H9 (cell line): Measurements from ENCODE around the gene DPP3. TPM values are rescaled to one million over a fixed set of nuclear protein-coding genes. Genes with fewer than 3 reads are reported as not detected.

Experiments used
- DNase-seq: peaks from one replicate; pipeline ENCODE4 v3.0.0-alpha.2; 2017
- H2AFZ ChIP-seq: one replicate; pipeline ENCODE4 v1.6.1; 2013; ENCODE audit warnings: mild to moderate bottlenecking, low read length, control low read depth, moderate library complexity
- H2AK5ac ChIP-seq: 2 replicates; pipeline ENCODE4 v1.6.1; 2013; ENCODE audit warnings: low read length, control low read depth, mixed read lengths; ENCODE audit not compliant: insufficient read length
- H2BK120ac ChIP-seq: one replicate; pipeline ENCODE4 v1.6.1; 2013; ENCODE audit warnings: low read depth, mild to moderate bottlenecking, low read length, control low read depth, inconsistent platforms; ENCODE audit not compliant: poor library complexity, severe bottlenecking
- H2BK12ac ChIP-seq: 2 replicates; pipeline ENCODE4 v1.6.1; 2013; ENCODE audit warnings: low read length, control low read depth, mixed read lengths, low read depth; ENCODE audit not compliant: insufficient read length
- H2BK15ac ChIP-seq: 2 replicates; pipeline ENCODE4 v1.6.1; 2013; ENCODE audit warnings: low read depth, low read length, control low read depth
- H2BK20ac ChIP-seq: one replicate; pipeline ENCODE4 v1.6.1; 2013; ENCODE audit warnings: low read depth, mild to moderate bottlenecking, low read length, control low read depth, inconsistent platforms; ENCODE audit not compliant: poor library complexity, severe bottlenecking
- H2BK5ac ChIP-seq: 2 replicates; pipeline ENCODE4 v1.6.1; 2013; ENCODE audit warnings: low read length, control low read depth, mixed read lengths; ENCODE audit not compliant: insufficient read length
- H3K14ac ChIP-seq: 2 replicates; pipeline ENCODE4 v1.6.1; 2013; ENCODE audit warnings: low read length, control low read depth; ENCODE audit not compliant: insufficient read depth
- H3K18ac ChIP-seq: 2 replicates; pipeline ENCODE4 v1.6.1; 2013; ENCODE audit warnings: low read depth, mild to moderate bottlenecking, mixed read lengths, low read length, control low read depth; ENCODE audit not compliant: insufficient read length
- H3K23ac ChIP-seq: 2 replicates; pipeline ENCODE4 v1.6.1; 2013; ENCODE audit warnings: low read length, control low read depth, mixed read lengths, low read depth; ENCODE audit not compliant: insufficient read length
- H3K23me2 ChIP-seq: 2 replicates; pipeline ENCODE4 v1.6.1; 2013; ENCODE audit warnings: low read depth, mild to moderate bottlenecking, mixed read lengths, low read length, control low read depth; ENCODE audit not compliant: insufficient read length, poor library complexity, severe bottlenecking
- H3K27ac ChIP-seq: 2 replicates; pipeline ENCODE4 v1.5.1; 2013; ENCODE audit warnings: low read length, control low read depth, mixed read lengths, low read depth; ENCODE audit not compliant: insufficient read length
- H3K27me3 ChIP-seq: 2 replicates; pipeline ENCODE4 v1.6.1; 2013; ENCODE audit warnings: low read length, control low read depth, inconsistent platforms; ENCODE audit not compliant: insufficient read depth
- H3K4ac ChIP-seq: 2 replicates; pipeline ENCODE4 v1.6.1; 2013; ENCODE audit warnings: low read depth, mild to moderate bottlenecking, control low read depth, inconsistent platforms, low read length, moderate library complexity
- H3K4me1 ChIP-seq: 2 replicates; pipeline ENCODE4 v1.6.1; 2013; ENCODE audit warnings: low read length, control low read depth, inconsistent platforms; ENCODE audit not compliant: insufficient read depth
- H3K4me2 ChIP-seq: 2 replicates; pipeline ENCODE4 v1.6.1; 2013; ENCODE audit warnings: low read length, control low read depth, mixed read lengths; ENCODE audit not compliant: insufficient read length, insufficient read depth
- H3K56ac ChIP-seq: 2 replicates; pipeline ENCODE4 v1.6.1; 2013; ENCODE audit warnings: low read depth, mild to moderate bottlenecking, mixed read lengths, low read length, control low read depth; ENCODE audit not compliant: insufficient read length
- H3K79me1 ChIP-seq: 2 replicates; pipeline ENCODE4 v1.6.1; 2013; ENCODE audit warnings: low read depth, mild to moderate bottlenecking, moderate library complexity, low read length, control low read depth, inconsistent platforms; ENCODE audit not compliant: insufficient read depth, poor library complexity, severe bottlenecking
- H3K79me2 ChIP-seq: 2 replicates; pipeline ENCODE4 v1.6.1; 2013; ENCODE audit warnings: low read length, control low read depth, inconsistent platforms; ENCODE audit not compliant: insufficient read depth
- H3K9ac ChIP-seq: 2 replicates; pipeline ENCODE4 v1.6.1; 2013; ENCODE audit warnings: low read length, control low read depth, mixed read lengths; ENCODE audit not compliant: insufficient read length; ENCODE audit errors: extremely low read depth
- H3K9me3 ChIP-seq: one replicate; pipeline ENCODE4 v1.6.1; 2013; ENCODE audit warnings: low read depth, low read length, inconsistent platforms; ENCODE audit not compliant: control insufficient read depth
- H3T11ph ChIP-seq: one replicate; pipeline ENCODE4 v1.6.1; 2013; ENCODE audit warnings: mild to moderate bottlenecking, low read length, control low read depth, inconsistent platforms
- H4K20me1 ChIP-seq: one replicate; pipeline ENCODE4 v1.6.1; 2013; ENCODE audit not compliant: control insufficient read depth, insufficient read length, insufficient read depth
- H4K5ac ChIP-seq: 2 replicates; pipeline ENCODE4 v1.6.1; 2013; ENCODE audit warnings: low read depth, mild to moderate bottlenecking, mixed read lengths, low read length, control low read depth; ENCODE audit not compliant: insufficient read length
- H4K8ac ChIP-seq: replicated peaks from 2 replicates; pipeline ENCODE4 v1.6.1; 2013; ENCODE audit warnings: low read length, control low read depth, mixed read lengths, low read depth; ENCODE audit not compliant: insufficient read length
- H4K91ac ChIP-seq: 2 replicates; pipeline ENCODE4 v1.6.1; 2013; ENCODE audit warnings: low read depth, mild to moderate bottlenecking, moderate library complexity, mixed read lengths, low read length, control low read depth; ENCODE audit not compliant: insufficient read length
- H3K27ac Mint-ChIP-seq, 3 experiments: 2 replicates in 2 of 3; 3 replicates in 1 of 3; pipeline ENCODE4 v1.8.0; 2020 to 2021; ENCODE audit warnings: mixed read lengths in 3 of 3, mild to moderate bottlenecking in 1 of 3, moderate library complexity in 1 of 3
- H3K27me3 Mint-ChIP-seq: 2 replicates; pipeline ENCODE4 v1.8.0; 2021; ENCODE audit warnings: low read depth, mild to moderate bottlenecking, moderate library complexity, mixed read lengths
- H3K36me3 Mint-ChIP-seq, 3 experiments: 2 replicates in 2 of 3; 3 replicates in 1 of 3; pipeline ENCODE4 v1.8.0; 2020 to 2021; ENCODE audit warnings: low read depth in 3 of 3, mixed read lengths in 3 of 3; ENCODE audit not compliant: insufficient read depth in 1 of 3
- H3K4me1 Mint-ChIP-seq, 2 experiments: 2 replicates each; pipeline ENCODE4 v1.8.0; 2020; ENCODE audit warnings: mixed read lengths in 2 of 2
- H3K4me3 Mint-ChIP-seq, 2 experiments: 2 replicates in 1 of 2; 3 replicates in 1 of 2; pipeline ENCODE4 v1.8.0; 2020 to 2021; ENCODE audit warnings: mild to moderate bottlenecking in 2 of 2, mixed read lengths in 2 of 2, moderate library complexity in 1 of 2
- H3K9me3 Mint-ChIP-seq, 2 experiments: 2 replicates in 1 of 2; 3 replicates in 1 of 2; pipeline ENCODE4 v1.8.0; 2020; ENCODE audit warnings: mild to moderate bottlenecking in 2 of 2, mixed read lengths in 2 of 2, moderate library complexity in 1 of 2
- CTCF ChIP-seq: fragments of 200-600 bp; sonication (generic); conservative IDR thresholded peaks from 3 replicates; pipeline ENCODE4 v1.8.0; 2021; ENCODE audit warnings: antibody characterized with exemption, mild to moderate bottlenecking
- total RNA-seq: library from RNA; stranded (reverse); gene quantifications from 2 replicates; pipeline ENCODE4 v1.2.1, GENCODE V29; 2021

DPP3 gene
- total RNA-seq, 1 experiment from 2014 or later = 85.3 TPM

GRCh38 chr11:66447012-66447411, 33.2 kb upstream of the DPP3 start:
- Histone ChIP-seq H3K79me2 (no peaks in the 10 kb centered on the region), H3K27me3 (no peaks in the 10 kb centered on the region)
- TF ChIP-seq CTCF = no peak

More at GRCh38 chr11:66447012-66447411, 33.2 kb upstream of the DPP3 start:
- Histone ChIP-seq H3K4ac (no peak overlapping the region), H3K27ac (no peak overlapping the region), H3K9me3 (peaks cover 20% of the 10 kb centered on the region), H3K18ac (no peak overlapping the region), H3K23ac (no peak overlapping the region), H2AFZ (no peak overlapping the region), H3K14ac (no peak overlapping the region), H3K79me1 (no peaks in the 10 kb centered on the region), H4K91ac (no peak overlapping the region), H4K8ac (no peak overlapping the region), H3K4me1 (no peaks in the 10 kb centered on the region), H3T11ph (no peak overlapping the region), H4K5ac (no peak overlapping the region), H3K9ac (no peak overlapping the region), H2BK20ac (no peak overlapping the region), H2BK5ac (no peak overlapping the region), H2AK5ac (no peak overlapping the region), H2BK120ac (no peak overlapping the region), H3K4me2 (no peak overlapping the region), H4K20me1 (no peaks in the 10 kb centered on the region), H3K56ac (no peak overlapping the region), H3K23me2 (no peaks in the 10 kb centered on the region), H2BK15ac (no peak overlapping the region), H2BK12ac (no peak overlapping the region)
- Mint-ChIP-seq H3K4me1 (peaks cover 32 to 37% of the 10 kb centered on the region in 2 experiments), H3K9me3 (peaks cover 16 to 22% of the 10 kb centered on the region in 2 experiments), H3K4me3 (no peak overlapping the region), H3K27me3 (peaks cover 4% of the 10 kb centered on the region), H3K36me3 (peaks cover 5 to 28% (median 6%) of the 10 kb centered on the region in 3 experiments; a peak in 3 of 7 replicates), H3K27ac (no peak overlapping the region; a peak in 1 of 7 replicates)
- DNase-seq = no peak
